ENCODE results near the gene RTEL1.
A peak's percentile ranks its signal among the peaks of the same experiment; 100 is the strongest.
"Not testable (repeated sequence)": the region's sequence is repeated elsewhere in the genome, so short reads cannot be mapped to it uniquely, and the experiment has no call there.

Gene RTEL1

DNA sequence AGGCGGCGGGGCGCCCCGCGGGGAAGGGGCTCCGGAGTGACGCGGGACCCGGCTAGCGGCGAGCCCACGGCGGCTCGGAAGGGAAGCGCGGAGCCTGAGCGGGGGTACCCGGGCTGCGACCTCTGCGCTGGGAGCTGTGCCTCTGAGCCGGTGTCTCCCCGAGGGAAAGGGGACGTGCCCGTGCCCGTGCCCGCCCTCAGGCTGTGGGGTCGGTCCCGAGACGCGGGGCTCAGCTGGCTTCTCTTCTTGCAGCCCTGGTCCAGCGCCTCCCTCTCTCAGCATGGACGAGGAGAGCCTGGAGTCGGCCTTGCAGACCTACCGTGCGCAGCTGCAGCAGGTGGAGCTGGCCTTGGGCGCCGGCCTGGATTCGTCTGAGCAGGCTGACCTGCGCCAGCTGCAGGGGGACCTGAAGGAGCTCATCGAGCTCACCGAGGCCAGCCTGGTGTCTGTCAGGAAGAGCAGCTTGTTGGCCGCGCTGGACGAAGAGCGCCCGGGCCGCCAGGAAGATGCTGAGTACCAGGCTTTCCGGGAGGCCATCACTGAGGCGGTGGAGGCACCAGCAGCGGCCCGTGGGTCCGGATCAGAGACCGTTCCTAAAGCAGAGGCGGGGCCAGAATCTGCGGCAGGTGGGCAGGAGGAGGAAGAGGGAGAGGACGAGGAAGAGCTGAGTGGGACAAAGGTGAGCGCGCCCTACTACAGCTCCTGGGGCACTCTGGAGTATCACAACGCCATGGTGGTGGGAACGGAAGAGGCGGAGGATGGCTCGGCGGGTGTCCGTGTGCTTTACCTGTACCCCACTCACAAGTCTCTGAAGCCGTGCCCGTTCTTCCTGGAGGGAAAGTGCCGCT lies 50.4 kb downstream of the RTEL1 start:
- Histone ChIP-seq H3K4me1 (ENCODE audit: control insufficient read depth, insufficient read depth, low read length) (no peaks in the 10 kb centered on the region), H3K9ac (ENCODE audit: low read depth, low read length) (peak overlapping the region; percentile 79), H3K4me3 (ENCODE audit: low read depth, low read length) (peak overlapping the region; percentile 89), H3K9me3 (ENCODE audit: control insufficient read depth, insufficient read depth, low read length) (no peaks in the 10 kb centered on the region), H3K27me3 (ENCODE audit: control insufficient read depth, insufficient read depth, low read length) (no peaks in the 10 kb centered on the region), H3K36me3 (ENCODE audit: control insufficient read depth, insufficient read depth, low read length) (peaks cover 31% of the 10 kb centered on the region)

DNA sequence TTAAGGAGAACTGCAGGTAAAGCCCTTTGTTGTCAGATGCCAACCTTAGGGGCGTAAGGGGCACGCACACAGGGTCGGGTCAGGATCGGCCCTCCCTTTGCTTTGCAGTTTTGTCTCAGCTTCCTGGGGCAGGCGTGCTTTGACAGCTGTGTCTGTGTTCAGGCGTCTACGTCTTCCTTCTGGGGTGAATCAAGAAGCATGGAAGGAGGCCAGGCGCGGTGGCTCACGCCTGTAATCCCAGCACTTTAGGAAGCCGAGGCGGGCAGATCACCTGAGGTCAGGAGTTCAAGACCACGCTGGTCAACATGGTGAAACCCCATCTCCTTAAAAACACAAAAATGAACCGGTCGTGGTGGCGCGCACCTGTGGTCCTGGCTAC lies 51.0 kb downstream of the RTEL1 start:
- no peaks in the 10 kb centered on the region for H3K9me3 ChIP-seq (ENCODE audit: control insufficient read depth, insufficient read depth, low read length)
- no peaks in the 10 kb centered on the region for H3K4me1 ChIP-seq (ENCODE audit: control insufficient read depth, insufficient read depth, low read length)
- no peak overlapping the region for H3K9ac ChIP-seq (ENCODE audit: low read depth, low read length)
- no peaks in the 10 kb centered on the region for H3K27me3 ChIP-seq (ENCODE audit: control insufficient read depth, insufficient read depth, low read length)
- H3K36me3 ChIP-seq (ENCODE audit: control insufficient read depth, insufficient read depth, low read length) = peaks cover 30% of the 10 kb centered on the region
- H3K4me3 ChIP-seq (ENCODE audit: low read depth, low read length) = peak overlapping the region; percentile 89

GRCh38 chr20:63711085-63711645 lies 53.1 kb downstream of the RTEL1 start:
- H3K36me3 ChIP-seq (ENCODE audit: control insufficient read depth, insufficient read depth, low read length) = peaks cover 11% of the 10 kb centered on the region
- no peaks in the 10 kb centered on the region for H3K27me3 ChIP-seq (ENCODE audit: control insufficient read depth, insufficient read depth, low read length)
- H3K9me3 ChIP-seq (ENCODE audit: control insufficient read depth, insufficient read depth, low read length) = no peaks in the 10 kb centered on the region
- H3K4me1 ChIP-seq (ENCODE audit: control insufficient read depth, insufficient read depth, low read length) = no peaks in the 10 kb centered on the region
- H3K9ac ChIP-seq (ENCODE audit: low read depth, low read length) = no peak overlapping the region
- H3K4me3 ChIP-seq (ENCODE audit: low read depth, low read length) = no peak overlapping the region

- H3K36me3 ChIP-seq (ENCODE audit: control insufficient read depth, insufficient read depth, low read length) = peaks cover 6% of the 10 kb centered on the region
- H3K4me3 ChIP-seq (ENCODE audit: low read depth, low read length) = no peak overlapping the region
- no peaks in the 10 kb centered on the region for H3K27me3 ChIP-seq (ENCODE audit: control insufficient read depth, insufficient read depth, low read length)
- no peak overlapping the region for H3K9ac ChIP-seq (ENCODE audit: low read depth, low read length)
- H3K4me1 ChIP-seq (ENCODE audit: control insufficient read depth, insufficient read depth, low read length) = no peaks in the 10 kb centered on the region
- H3K9me3 ChIP-seq (ENCODE audit: control insufficient read depth, insufficient read depth, low read length) = no peaks in the 10 kb centered on the region
These were observed 54.1 kb downstream of the RTEL1 start for GRCh38 chr20:63712191-63712590.

GRCh38 chr20:63714858-63715257 lies 56.7 kb downstream of the RTEL1 start:
- Histone ChIP-seq H3K9me3 (ENCODE audit: control insufficient read depth, insufficient read depth, low read length) (no peaks in the 10 kb centered on the region), H3K27me3 (ENCODE audit: control insufficient read depth, insufficient read depth, low read length) (no peaks in the 10 kb centered on the region), H3K36me3 (ENCODE audit: control insufficient read depth, insufficient read depth, low read length) (peaks cover 9% of the 10 kb centered on the region), H3K4me3 (ENCODE audit: low read depth, low read length) (no peak overlapping the region), H3K9ac (ENCODE audit: low read depth, low read length) (no peak overlapping the region), H3K4me1 (ENCODE audit: control insufficient read depth, insufficient read depth, low read length) (no peaks in the 10 kb centered on the region)

GRCh38 chr20:63718996-63719395 lies 60.9 kb downstream of the RTEL1 start:
- H3K9me3 ChIP-seq (ENCODE audit: control insufficient read depth, insufficient read depth, low read length) = no peaks in the 10 kb centered on the region
- no peak overlapping the region for H3K9ac ChIP-seq (ENCODE audit: low read depth, low read length)
- H3K4me3 ChIP-seq (ENCODE audit: low read depth, low read length) = no peak overlapping the region
- H3K4me1 ChIP-seq (ENCODE audit: control insufficient read depth, insufficient read depth, low read length) = no peaks in the 10 kb centered on the region
- H3K27me3 ChIP-seq (ENCODE audit: control insufficient read depth, insufficient read depth, low read length) = no peaks in the 10 kb centered on the region
- peaks cover 9% of the 10 kb centered on the region for H3K36me3 ChIP-seq (ENCODE audit: control insufficient read depth, insufficient read depth, low read length)

- H3K9ac ChIP-seq (ENCODE audit: low read depth, low read length); H3K27me3 ChIP-seq (ENCODE audit: control insufficient read depth, insufficient read depth, low read length); H3K4me3 ChIP-seq (ENCODE audit: low read depth, low read length); H3K36me3 ChIP-seq (ENCODE audit: control insufficient read depth, insufficient read depth, low read length); H3K4me1 ChIP-seq (ENCODE audit: control insufficient read depth, insufficient read depth, low read length); H3K9me3 ChIP-seq (ENCODE audit: control insufficient read depth, insufficient read depth, low read length): not testable (repeated sequence)
These were observed 65.0 kb downstream of the RTEL1 start for GRCh38 chr20:63722967-63723622.

- H3K4me3 ChIP-seq (ENCODE audit: low read depth, low read length); H3K9me3 ChIP-seq (ENCODE audit: control insufficient read depth, insufficient read depth, low read length); H3K27me3 ChIP-seq (ENCODE audit: control insufficient read depth, insufficient read depth, low read length); H3K9ac ChIP-seq (ENCODE audit: low read depth, low read length); H3K4me1 ChIP-seq (ENCODE audit: control insufficient read depth, insufficient read depth, low read length): not testable (repeated sequence)
- H3K36me3 ChIP-seq (ENCODE audit: control insufficient read depth, insufficient read depth, low read length) = peaks cover 23% of the 10 kb centered on the region
These were observed 72.1 kb downstream of the RTEL1 start for GRCh38 chr20:63730189-63730733.

DNA sequence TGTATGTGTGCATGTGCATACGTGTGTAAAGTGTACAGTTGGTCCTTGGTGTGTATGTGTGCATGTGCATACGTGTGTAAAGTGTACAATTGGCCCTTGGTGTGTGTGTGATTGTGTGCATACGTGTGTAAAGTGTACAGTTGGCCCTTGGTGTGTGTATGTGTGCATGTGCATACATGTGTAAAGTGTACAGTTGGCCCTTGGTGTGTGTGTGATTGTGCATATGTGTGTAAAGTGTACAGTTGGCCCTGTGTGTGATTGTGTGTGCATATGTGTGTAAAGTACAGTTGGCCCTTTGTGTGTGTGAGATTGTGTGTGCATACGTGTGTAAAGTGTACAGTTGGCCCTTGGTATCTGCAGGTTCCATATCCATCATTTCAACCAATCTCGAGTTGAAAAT lies 73.3 kb downstream of the RTEL1 start:
- Histone ChIP-seq H3K4me1 (ENCODE audit: control insufficient read depth, insufficient read depth, low read length) (no peaks in the 10 kb centered on the region), H3K4me3 (ENCODE audit: low read depth, low read length) (no peak overlapping the region), H3K9me3 (ENCODE audit: control insufficient read depth, insufficient read depth, low read length) (no peaks in the 10 kb centered on the region), H3K9ac (ENCODE audit: low read depth, low read length) (no peak overlapping the region), H3K27me3 (ENCODE audit: control insufficient read depth, insufficient read depth, low read length) (no peaks in the 10 kb centered on the region), H3K36me3 (ENCODE audit: control insufficient read depth, insufficient read depth, low read length) (peaks cover 30% of the 10 kb centered on the region)

DNA sequence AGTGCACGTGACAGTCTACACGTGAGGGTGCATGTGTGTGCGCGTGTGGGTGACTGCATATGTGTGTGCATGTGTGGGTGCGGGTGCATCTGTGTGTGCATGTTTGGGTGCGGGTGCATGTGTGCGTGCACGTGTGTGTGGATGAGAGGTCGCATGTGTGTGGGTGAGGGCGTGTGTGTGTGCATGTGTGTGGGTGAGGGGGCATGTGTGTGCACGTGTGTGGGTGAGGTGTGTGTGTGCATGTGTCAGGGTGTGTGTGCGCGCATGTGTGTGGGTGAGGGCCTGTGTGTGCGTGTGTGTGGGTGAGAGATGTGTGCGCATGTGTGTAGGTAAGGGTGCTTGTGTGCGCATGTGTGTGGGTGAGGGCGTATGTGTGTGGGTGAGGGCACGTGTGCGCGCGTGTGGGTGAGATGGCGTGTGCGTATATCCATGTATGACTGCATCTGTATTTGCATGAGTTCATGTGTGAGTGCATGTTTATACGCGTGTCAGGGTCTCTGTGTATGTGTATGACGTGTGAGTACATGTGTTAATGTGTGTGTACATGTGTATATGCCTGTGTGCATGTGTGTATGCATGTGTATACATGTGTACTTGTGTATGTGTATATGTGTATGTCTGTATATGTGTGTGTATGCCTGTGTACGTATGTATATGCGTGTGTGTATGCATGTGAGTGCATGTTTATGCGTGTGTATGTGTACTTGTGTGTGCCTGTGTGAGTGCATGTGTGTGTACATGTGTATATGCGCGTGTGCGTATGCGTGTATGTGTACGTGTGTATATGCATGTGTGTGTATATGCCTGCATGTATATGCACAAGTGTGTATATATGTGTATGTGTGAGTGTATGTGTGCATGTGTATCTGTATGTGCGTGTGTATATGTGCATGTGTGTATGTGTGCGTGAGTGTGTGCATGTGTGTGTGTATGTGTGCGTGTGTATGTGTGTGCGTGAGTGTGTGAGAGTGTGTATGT lies 74.3 kb downstream of the RTEL1 start:
- Histone ChIP-seq H3K4me3 (ENCODE audit: low read depth, low read length) (no peak overlapping the region), H3K9ac (ENCODE audit: low read depth, low read length) (no peak overlapping the region), H3K36me3 (ENCODE audit: control insufficient read depth, insufficient read depth, low read length) (peaks cover 30% of the 10 kb centered on the region), H3K9me3 (ENCODE audit: control insufficient read depth, insufficient read depth, low read length) (no peaks in the 10 kb centered on the region), H3K4me1 (ENCODE audit: control insufficient read depth, insufficient read depth, low read length) (no peaks in the 10 kb centered on the region), H3K27me3 (ENCODE audit: control insufficient read depth, insufficient read depth, low read length) (no peaks in the 10 kb centered on the region)

DNA sequence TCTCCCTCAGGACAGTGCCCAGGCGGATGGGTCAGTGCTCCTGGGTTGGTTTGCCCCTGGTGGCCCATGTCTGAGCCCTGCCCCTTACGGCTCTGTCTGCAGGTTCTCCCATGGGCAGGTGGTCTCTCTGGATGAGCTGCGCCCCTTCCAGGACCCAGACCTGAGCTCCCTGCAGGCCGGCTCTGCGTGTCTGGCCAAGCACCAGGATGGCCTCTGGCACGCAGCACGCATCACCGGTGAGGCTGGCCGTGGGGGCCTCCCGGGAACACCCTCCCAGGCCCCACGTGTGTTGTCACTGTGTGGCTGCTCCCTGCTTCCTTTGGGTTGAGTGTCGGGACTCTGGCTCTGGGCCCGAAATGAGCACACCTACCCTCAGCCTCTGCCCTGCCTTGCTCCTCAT lies 75.0 kb downstream of the RTEL1 start:
- no peaks in the 10 kb centered on the region for H3K4me1 ChIP-seq (ENCODE audit: control insufficient read depth, insufficient read depth, low read length)
- H3K36me3 ChIP-seq (ENCODE audit: control insufficient read depth, insufficient read depth, low read length) = peaks cover 30% of the 10 kb centered on the region
- H3K4me3 ChIP-seq (ENCODE audit: low read depth, low read length) = no peak overlapping the region

More for the DNA sequence above, 75.0 kb downstream of the RTEL1 start:
- Histone ChIP-seq H3K9me3 (ENCODE audit: control insufficient read depth, insufficient read depth, low read length) (no peaks in the 10 kb centered on the region), H3K9ac (ENCODE audit: low read depth, low read length) (no peak overlapping the region), H3K27me3 (ENCODE audit: control insufficient read depth, insufficient read depth, low read length) (no peaks in the 10 kb centered on the region)

Measured in iPS-15b (cell line).